ENCODE results near the gene TNFRSF25. TPM values are rescaled to one million over a fixed set of nuclear protein-coding genes. Genes with fewer than 3 reads are reported as not detected.
A peak's percentile ranks its signal among the peaks of the same experiment; 100 is the strongest.

The TNFRSF25 gene
- total RNA-seq, 1 donor from 2014 or later: 12.6 TPM

GRCh38 chr1:6511561-6512244 lies 45.7 kb upstream of the TNFRSF25 start:
- H3K4me3 ChIP-seq: no peak overlapping the region
- DNase-seq: no peak
- no peaks in the 10 kb centered on the region for H3K27me3 ChIP-seq (ENCODE audit: low read depth)
- TF ChIP-seq CTCF (IDR thresholded peaks at IDR 0.05; ENCODE audit: borderline replicate concordance): no peak
- H3K36me3 ChIP-seq: no peaks in the 10 kb centered on the region
- H3K4me1 ChIP-seq: peaks cover 35% of the 10 kb centered on the region
- intact Hi-C loops (cut with micrococcal nuclease): no loop called here
- H3K9me3 ChIP-seq (replicated peaks): no peaks in the 10 kb centered on the region
- H3K27ac ChIP-seq (replicated peaks): no peak overlapping the region

DNA sequence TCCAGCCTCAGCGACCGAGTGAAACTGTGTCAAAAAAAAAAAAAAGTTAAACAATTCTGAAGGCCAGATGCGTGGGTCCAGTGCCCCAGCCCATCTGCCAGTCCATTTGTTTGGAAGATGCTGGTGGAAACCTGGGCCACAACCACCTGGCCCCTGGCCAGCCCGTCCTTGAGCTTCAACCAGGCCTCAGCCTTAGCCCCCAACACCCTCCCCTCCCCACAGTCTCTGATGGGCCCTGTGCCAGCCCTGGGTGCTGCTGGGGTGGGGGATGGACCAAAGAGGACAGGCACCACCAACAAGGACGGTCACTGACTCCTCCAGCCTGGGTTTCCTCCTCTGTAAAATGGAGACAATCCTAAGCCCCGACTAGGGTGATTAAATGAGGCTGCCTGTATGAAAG lies 45.1 kb upstream of the TNFRSF25 start:
- Histone ChIP-seq H3K4me3 (no peak overlapping the region), H3K27ac (replicated peaks) (no peak overlapping the region), H3K36me3 (no peaks in the 10 kb centered on the region), H3K27me3 (ENCODE audit: low read depth) (no peaks in the 10 kb centered on the region), H3K9me3 (replicated peaks) (no peaks in the 10 kb centered on the region), H3K4me1 (peaks cover 34% of the 10 kb centered on the region)
- intact Hi-C loops (cut with micrococcal nuclease): no loop called here
- no peak for TF ChIP-seq CTCF (IDR thresholded peaks at IDR 0.05; ENCODE audit: borderline replicate concordance)
- no peak for DNase-seq

DNA sequence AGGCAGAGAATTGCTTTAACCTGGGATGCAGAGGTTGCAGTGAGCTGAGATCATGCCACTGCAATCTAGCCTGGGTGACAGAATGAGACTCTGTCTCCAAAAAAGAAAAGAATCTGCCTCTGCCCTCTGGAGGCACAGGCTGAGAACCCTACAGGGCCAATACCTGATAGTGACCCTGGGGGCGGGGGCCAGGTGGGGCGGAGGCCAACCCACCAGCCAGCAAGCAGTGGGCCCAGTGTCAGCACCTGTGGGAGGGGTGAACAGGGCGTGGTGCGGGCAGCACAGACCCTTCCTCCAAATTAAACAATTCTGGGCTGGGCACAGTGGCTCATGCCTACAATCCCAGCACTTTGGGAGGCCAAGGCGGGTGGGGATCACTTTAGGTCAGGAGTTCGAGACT lies 44.5 kb upstream of the TNFRSF25 start:
- no peaks in the 10 kb centered on the region for H3K36me3 ChIP-seq
- H3K4me3 ChIP-seq: no peak overlapping the region
- H3K27ac ChIP-seq (replicated peaks): peak overlapping the region; percentile 33
- DNase-seq: no peak
- H3K4me1 ChIP-seq: peaks cover 28% of the 10 kb centered on the region
- no peak for TF ChIP-seq CTCF (IDR thresholded peaks at IDR 0.05; ENCODE audit: borderline replicate concordance)
- no peaks in the 10 kb centered on the region for H3K9me3 ChIP-seq (replicated peaks)
- intact Hi-C loops (cut with micrococcal nuclease): no loop called here
- H3K27me3 ChIP-seq (ENCODE audit: low read depth): no peaks in the 10 kb centered on the region

DNA sequence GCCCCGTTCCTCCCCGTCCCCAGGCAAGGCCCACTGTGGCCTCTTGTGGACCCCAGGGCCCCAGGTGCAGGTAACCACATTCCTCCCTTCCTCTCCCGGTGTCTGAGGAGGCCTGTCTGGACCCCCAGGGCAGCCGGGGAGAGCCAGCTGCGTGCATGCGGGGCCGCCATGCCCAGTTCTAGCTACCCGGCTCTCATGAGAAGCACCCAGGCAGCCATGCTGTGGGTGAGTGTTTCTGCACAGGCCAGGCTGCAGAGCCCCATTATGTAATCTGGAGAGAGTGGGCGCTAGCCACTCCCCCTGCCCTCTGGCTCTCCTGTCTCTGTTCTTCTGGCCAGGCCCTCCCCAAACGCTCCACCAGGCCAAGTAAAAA lies 43.9 kb upstream of the TNFRSF25 start:
- Histone ChIP-seq H3K4me3 (no peak overlapping the region), H3K4me1 (peaks cover 25% of the 10 kb centered on the region), H3K27me3 (ENCODE audit: low read depth) (no peaks in the 10 kb centered on the region), H3K9me3 (replicated peaks) (no peaks in the 10 kb centered on the region), H3K36me3 (no peaks in the 10 kb centered on the region), H3K27ac (replicated peaks) (peak overlapping the region; percentile 33)
- intact Hi-C loops (cut with micrococcal nuclease): no loop called here
- no peak for DNase-seq
- TF ChIP-seq CTCF (IDR thresholded peaks at IDR 0.05; ENCODE audit: borderline replicate concordance): no peak

- TF ChIP-seq CTCF (IDR thresholded peaks at IDR 0.05; ENCODE audit: borderline replicate concordance): no peak
- peaks cover 25% of the 10 kb centered on the region for H3K4me1 ChIP-seq
- intact Hi-C loops (cut with micrococcal nuclease): no loop called here
- DNase-seq: no peak
- H3K36me3 ChIP-seq: no peaks in the 10 kb centered on the region
- no peaks in the 10 kb centered on the region for H3K9me3 ChIP-seq (replicated peaks)
- no peaks in the 10 kb centered on the region for H3K27me3 ChIP-seq (ENCODE audit: low read depth)
- no peak overlapping the region for H3K4me3 ChIP-seq
- H3K27ac ChIP-seq (replicated peaks): peak overlapping the region; percentile 33
Observed at GRCh38 chr1:6509220-6509918, 43.4 kb upstream of the TNFRSF25 start.
